GM12878 (cell line): Measurements from ENCODE around the gene SERHL2. TPM values are rescaled to one million over a fixed set of nuclear protein-coding genes. Genes with fewer than 3 reads are reported as not detected.

Experiments used
- ATAC-seq: fragments of 200-7000 bp; cut with Tn5 transposase; 3 replicates; pipeline ENCODE4 v1.9.1; 2020; ENCODE audit warnings: mild to moderate bottlenecking, moderate library complexity
- BruUV-seq: library from RNA; stranded (reverse); fragments of 400-500 nt; replicated peaks from 2 replicates; lab custom pipeline; 2021; lab: Mats Ljungman, UMichigan
- CTCF ChIA-PET: fragments of 300-600 bp; sonication (Branson Sonifier 250); formaldehyde crosslinking; extraction: SDS; loops from one replicate; lab custom pipeline; 2021; ENCODE audit warnings: inconsistent platforms; lab: Yijun Ruan, JAX
- POLR2A ChIA-PET: fragments of 350-600 bp; formaldehyde crosslinking; extraction: SDS; loops from one replicate; lab custom pipeline; 2021; ENCODE audit warnings: inconsistent platforms; lab: Charles Lee
- RAD21 ChIA-PET: fragments of 300-600 bp; sonication (Branson Sonifier 250); formaldehyde crosslinking; loops from one replicate; lab custom pipeline; 2023; ENCODE audit warnings: antibody characterized with exemption; ENCODE audit not compliant: unreplicated experiment; lab: Charles Lee
- SMC1A ChIA-PET: fragments of 300-600 bp; sonication (Branson Sonifier 250); formaldehyde crosslinking; loops from one replicate; lab custom pipeline; 2023; ENCODE audit not compliant: unreplicated experiment, uncharacterized antibody; lab: Charles Lee
- DNase-seq: peaks from one replicate; pipeline ENCODE4 v3.0.0-alpha.2; 2011; ENCODE audit warnings: low read depth, low spot score
- FAIRE-seq: peaks from 3 replicates; lab custom pipeline; 2011; peaks lifted over from hg19 to GRCh38; lab: Jason Lieb, UNC
- H2AFZ ChIP-seq: 2 replicates; pipeline ENCODE4 v1.6.0; 2011; ENCODE audit warnings: low read depth, low read length, control low read depth; ENCODE audit not compliant: control insufficient read depth
- H3K27ac ChIP-seq: 2 replicates; pipeline ENCODE4 v1.5.1; 2011; ENCODE audit warnings: control low read depth; ENCODE audit not compliant: control insufficient read depth, insufficient read depth
- H3K27me3 ChIP-seq, 2 experiments: replicated peaks in 1 of 2; 2 replicates each; pipeline versions ENCODE4 v1.6.0 to v1.6.1; 2011; ENCODE audit warnings: low read length in 1 of 2; ENCODE audit not compliant: control insufficient read depth in 2 of 2, insufficient read depth in 2 of 2
- H3K36me3 ChIP-seq, 2 experiments: 2 replicates each; pipeline ENCODE4 v1.5.1; 2011; ENCODE audit warnings: low read length in 1 of 2; ENCODE audit not compliant: control insufficient read depth in 2 of 2, insufficient read depth in 2 of 2
- H3K4me1 ChIP-seq: 2 replicates; pipeline ENCODE4 v1.6.1; 2011; ENCODE audit warnings: mild to moderate bottlenecking, low read length, moderate library complexity, mixed read lengths; ENCODE audit not compliant: control insufficient read depth, insufficient read depth
- H3K4me2 ChIP-seq: 2 replicates; pipeline ENCODE4 v1.6.0; 2011; ENCODE audit warnings: control low read depth; ENCODE audit not compliant: control insufficient read depth, insufficient read depth
- H3K4me3 ChIP-seq: fragments of 200-600 bp; sonication (generic); 2 replicates; pipeline ENCODE4 v1.5.1; 2016
- H3K79me2 ChIP-seq: 2 replicates; pipeline ENCODE4 v1.6.0; 2011; ENCODE audit warnings: low read length; ENCODE audit not compliant: control insufficient read depth, insufficient read depth
- H3K9ac ChIP-seq: 2 replicates; pipeline ENCODE4 v1.8.0; 2011; ENCODE audit warnings: low read length, control low read depth, mixed read lengths; ENCODE audit not compliant: control insufficient read depth, insufficient read depth
- H3K9me3 ChIP-seq: replicated peaks from 3 replicates; pipeline ENCODE4 v1.5.1; 2011; ENCODE audit warnings: mild to moderate bottlenecking, low read length; ENCODE audit not compliant: control insufficient read depth, insufficient read depth
- H4K20me1 ChIP-seq: 2 replicates; pipeline ENCODE4 v1.6.0; 2011; ENCODE audit not compliant: control insufficient read depth, insufficient read depth
- ATF7 ChIP-seq: fragments of 450-650 bp; IDR thresholded peaks from 2 replicates; pipeline ENCODE4 v1.6.1; 2016; ENCODE audit warnings: low read depth, mild to moderate bottlenecking
- CBX3 ChIP-seq: fragments of 200-600 bp; sonication (generic); IDR thresholded peaks from 2 replicates; pipeline ENCODE4 v1.6.1; 2016; ENCODE audit warnings: low read depth, borderline replicate concordance
- ETV6 ChIP-seq, 2 experiments: fragments of 450-650 bp in 1 of 2; IDR thresholded peaks in 1 of 2; conservative IDR thresholded peaks in 1 of 2; 2 replicates each; pipeline ENCODE4 v1.6.1; 2014; ENCODE audit warnings: antibody characterized with exemption in 1 of 2, borderline replicate concordance in 1 of 2, low read depth in 1 of 2, mild to moderate bottlenecking in 1 of 2, moderate library complexity in 1 of 2
- HCFC1 ChIP-seq: fragments of 150-350 bp; IDR thresholded peaks from 2 replicates; pipeline ENCODE4 v1.6.1; 2014; ENCODE audit warnings: low read length
- IRF4 ChIP-seq: IDR thresholded peaks from 2 replicates; pipeline ENCODE4 v1.6.1; 2011; ENCODE audit warnings: low read depth, low read length
- POLR2AphosphoS5 ChIP-seq: IDR thresholded peaks from 2 replicates; pipeline ENCODE4 v1.6.1; 2011; ENCODE audit warnings: mild to moderate bottlenecking, low read length, inconsistent platforms
- SRF ChIP-seq, 2 experiments: IDR thresholded peaks; 2 replicates each; pipeline ENCODE4 v1.6.1; 2011; ENCODE audit warnings: low read depth in 2 of 2, low read length in 2 of 2, mild to moderate bottlenecking in 1 of 2, moderate library complexity in 1 of 2
- ZNF217 ChIP-seq: fragments of 450-650 bp; IDR thresholded peaks from 2 replicates; pipeline ENCODE4 v1.6.1; 2017; ENCODE audit warnings: antibody characterized with exemption, mild to moderate bottlenecking
- ZNF592 ChIP-seq: fragments of 450-650 bp; IDR thresholded peaks from 2 replicates; pipeline ENCODE4 v1.6.1; 2017; ENCODE audit warnings: mild to moderate bottlenecking, moderate library complexity
- WGBS: methylation state at CpG from one replicate; pipeline ENCODE4 v1.1.6; 2016; ENCODE audit warnings: low lambda C conversion rate; ENCODE audit not compliant: insufficient replicate concordance, insufficient coverage; ENCODE audit errors: missing lambda C conversion rate; 5-methylcytosine and 5-hydroxymethylcytosine counted together
- in situ Hi-C: fragments of 300-500 bp; cut with MboI; formaldehyde crosslinking; loops from 9 replicates; pipeline ENCODE4 v1.14.3; 2018; ENCODE audit warnings: mixed read lengths
- intact Hi-C: fragments of 100-400 bp; cut with micrococcal nuclease; formaldehyde crosslinking; loops from one replicate; pipeline ENCODE4 v1.14.2; 2022; ENCODE audit not compliant: unreplicated experiment
- polyA plus RNA-seq, 11 experiments: library from polyadenylated mRNA; depleted of rRNA in 4 of 11; unstranded in 6 of 11; stranded (reverse) in 5 of 11; fragments of >200 nt; fragmentation: Nextera tagmentation in 4 of 11; fragmentation: Illumina TruSeq in 1 of 11; extraction: Ambion mirVana in 4 of 11; extraction: Trizol in 1 of 11; gene quantifications; 1 replicate in 1 of 11; 2 replicates in 10 of 11; pipeline versions ENCODE4 v1.2.1 to v1.2.3, GENCODE V29; 2011 to 2016; ENCODE audit warnings: inconsistent platforms in 2 of 11, missing spikeins in 2 of 11, low read depth in 1 of 11
- total RNA-seq, 4 experiments: library from RNA; depleted of rRNA in 3 of 4; stranded (reverse); fragments of >200 nt in 3 of 4; fragmentation: Illumina TruSeq in 1 of 4; extraction: Trizol in 1 of 4; gene quantifications; 2 replicates each; pipeline versions ENCODE4 v1.2.1 to v1.2.3, GENCODE V29; 2013 to 2021

The SERHL2 gene
- total and polyA plus RNA-seq, 10 of the 15 experiments (the other 5 are each of a cell fraction or from before 2014, with no cell fraction given) = 0.63 to 2.0 (median 1.2) TPM

- Histone ChIP-seq H3K4me3 (no peak overlapping the region), H3K79me2 (peaks cover 13% of the 10 kb centered on the region), H3K4me2 (no peak overlapping the region), H3K27me3 (no peaks in the 10 kb centered on the region), H2AFZ (no peak overlapping the region)
- ChIA-PET POLR2A (no interaction called here), RAD21 (no interaction called here)
- intact Hi-C loops = no loop called here
- ATAC-seq = no peak
- TF ChIP-seq POLR2AphosphoS5 = peak; percentile 26; the same call in 1 of the 2 replicates
- no peak for TF ChIP-seq SRF (IDR thresholded peaks at IDR 0.05; ENCODE audit: low read depth in 2 of 2, low read length in 2 of 2)
- no peak for TF ChIP-seq ZNF217
- TF ChIP-seq IRF4 = no peak
- no peak for TF ChIP-seq CBX3
- TF ChIP-seq, all 136 proteins: peak for 1
- Histone ChIP-seq H4K20me1 (no peaks in the 10 kb centered on the region), H3K36me3 (peaks cover 34 to 36% of the 10 kb centered on the region in 2 experiments; a peak in 3 of 4 replicates), H3K27ac (no peak overlapping the region), H3K9ac (no peak overlapping the region), H3K9me3 (no peaks in the 10 kb centered on the region), H3K4me1 (peaks cover 2% of the 10 kb centered on the region; the same call in 1 of the 2 replicates)
- FAIRE-seq = no peak
- DNase-seq = no peak
- no TSS peak for BruUV-seq
- CTCF ChIA-PET = interaction anchor here (0.6 kb wide), 1 partner anchor 27 kb away, joined by 3 read pairs; no protein-coding TSS in a partner anchor
- in situ Hi-C loops = no loop called here
- SMC1A ChIA-PET = interaction anchor here (0.5 kb wide), 1 partner anchor 554 kb away, joined by 3 read pairs; no protein-coding TSS in a partner anchor
- WGBS = 95% methylated on average over 8 of the region's 8 CpGs
Measured at GRCh38 chr22:42585096-42585495, 31.3 kb downstream of the SERHL2 start.

- in situ Hi-C loops (no loop called here), intact Hi-C loops (no loop called here)
- peaks cover 9% of the 10 kb centered on the region for H3K79me2 ChIP-seq
- no peak for FAIRE-seq
- H3K4me2 ChIP-seq = no peak overlapping the region
- no peak overlapping the region for H3K9ac ChIP-seq
- 100% methylated on average over 4 of the region's 4 CpGs for WGBS
- TF ChIP-seq ATF7 (no peak), HCFC1 (no peak), ZNF592 (no peak), ETV6 (conservative IDR thresholded peaks at IDR 0.05 in 1 of 2, IDR thresholded peaks at IDR 0.05 in 1 of 2; ENCODE audit: borderline replicate concordance in 1 of 2, low read depth in 1 of 2) (no peak)
- H2AFZ ChIP-seq = no peak overlapping the region
- CTCF ChIA-PET = no interaction called here
- no peaks in the 10 kb centered on the region for H4K20me1 ChIP-seq
- ATAC-seq = no peak
- RAD21 ChIA-PET = no interaction called here
- H3K4me1 ChIP-seq = peaks cover 2% of the 10 kb centered on the region; the same call in 1 of the 2 replicates
- H3K36me3 ChIP-seq = peaks cover 38 to 42% of the 10 kb centered on the region in 2 experiments
- H3K27ac ChIP-seq = no peak overlapping the region
- SMC1A ChIA-PET = no interaction called here
- H3K4me3 ChIP-seq = no peak overlapping the region
- no peak for DNase-seq
- POLR2A ChIA-PET = no interaction called here
- BruUV-seq = no TSS peak
- H3K9me3 ChIP-seq = no peaks in the 10 kb centered on the region
- H3K27me3 ChIP-seq = no peaks in the 10 kb centered on the region
Measured at GRCh38 chr22:42586381-42586780, 32.6 kb downstream of the SERHL2 start.
